Pons (tissue), 1 donor: ENCODE data around the gene OSM.

Experiments
- DNase-seq: peaks from one replicate; pipeline ENCODE4 v3.0.0-alpha.2; 2016; ENCODE audit warnings: low spot score

Gene OSM

GRCh38 chr22:30297991-30298701, 31.5 kb upstream of the OSM start:
- DNase-seq = no peak

GRCh38 chr22:30297276-30297990, 30.8 kb upstream of the OSM start:
- DNase-seq = no peak

GRCh38 chr22:30296833-30297232, 30.2 kb upstream of the OSM start:
- DNase-seq = no peak

DNA sequence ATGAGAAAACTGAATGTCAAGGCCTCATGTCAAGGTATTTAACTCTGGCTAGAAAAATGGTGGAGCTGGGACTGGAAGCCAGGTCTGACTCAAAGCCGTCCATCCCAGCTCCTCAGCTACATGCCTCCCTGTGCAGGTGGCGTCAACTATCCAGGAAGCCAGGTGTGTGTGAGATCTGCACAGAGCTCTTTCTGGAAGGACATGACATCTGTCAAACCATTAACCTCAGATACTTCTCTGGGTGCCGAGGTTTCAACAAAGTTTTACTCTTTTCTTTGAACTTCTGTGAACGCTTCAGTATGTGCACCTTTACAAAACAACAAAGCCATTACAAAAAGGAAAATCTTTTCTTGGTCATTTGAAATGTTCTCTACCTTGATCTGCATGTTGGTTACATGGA, 29.7 kb upstream of the OSM start:
- DNase-seq = no peak

GRCh38 chr22:30295576-30295975, 28.9 kb upstream of the OSM start:
- DNase-seq = no peak

DNA sequence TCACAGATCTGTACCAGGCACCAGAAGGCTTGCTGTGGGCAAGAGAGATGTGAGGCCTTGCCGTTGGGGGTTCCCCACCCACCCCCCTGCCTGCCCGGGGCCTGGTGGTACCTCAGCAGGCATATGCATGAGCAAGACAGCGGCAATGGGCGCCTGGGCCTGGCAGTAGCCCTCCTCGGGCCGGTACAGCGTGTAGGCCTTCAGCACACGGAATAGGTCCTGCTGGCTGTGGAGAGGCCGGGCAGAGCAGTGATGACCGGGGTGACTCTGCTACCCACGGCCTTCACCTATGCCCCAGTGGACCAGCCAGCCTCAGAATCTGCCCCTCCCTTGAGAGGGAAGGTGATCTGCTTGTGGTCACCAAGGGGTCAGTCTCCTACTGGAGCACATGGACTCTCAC, 28.2 kb upstream of the OSM start:
- DNase-seq = no peak

DNA sequence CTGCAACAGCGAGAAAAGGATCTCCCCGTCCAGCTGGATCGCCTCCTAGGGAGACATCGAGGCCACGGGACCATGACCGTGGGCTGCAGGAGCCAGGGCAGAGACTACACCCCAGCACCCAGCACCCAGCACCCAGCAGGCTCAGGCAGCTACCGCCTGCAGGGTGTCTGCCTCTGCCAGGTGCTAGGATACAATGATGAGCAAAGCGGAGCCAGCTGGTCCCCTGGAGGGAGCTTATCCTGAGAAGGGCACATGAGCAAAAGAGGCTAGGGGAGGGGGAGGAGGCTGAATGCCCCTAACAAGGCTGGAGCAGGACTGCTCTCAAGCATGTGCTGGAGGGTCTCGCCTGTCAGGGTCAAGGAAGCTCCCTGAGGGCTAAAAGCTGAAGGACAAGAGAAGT, 27.4 kb upstream of the OSM start:
- DNase-seq = no peak

- no peak for DNase-seq
These were observed 26.4 kb upstream of the OSM start for GRCh38 chr22:30293026-30293425.

- no peak for DNase-seq
These were observed 25.7 kb upstream of the OSM start for GRCh38 chr22:30292069-30292970.

DNA sequence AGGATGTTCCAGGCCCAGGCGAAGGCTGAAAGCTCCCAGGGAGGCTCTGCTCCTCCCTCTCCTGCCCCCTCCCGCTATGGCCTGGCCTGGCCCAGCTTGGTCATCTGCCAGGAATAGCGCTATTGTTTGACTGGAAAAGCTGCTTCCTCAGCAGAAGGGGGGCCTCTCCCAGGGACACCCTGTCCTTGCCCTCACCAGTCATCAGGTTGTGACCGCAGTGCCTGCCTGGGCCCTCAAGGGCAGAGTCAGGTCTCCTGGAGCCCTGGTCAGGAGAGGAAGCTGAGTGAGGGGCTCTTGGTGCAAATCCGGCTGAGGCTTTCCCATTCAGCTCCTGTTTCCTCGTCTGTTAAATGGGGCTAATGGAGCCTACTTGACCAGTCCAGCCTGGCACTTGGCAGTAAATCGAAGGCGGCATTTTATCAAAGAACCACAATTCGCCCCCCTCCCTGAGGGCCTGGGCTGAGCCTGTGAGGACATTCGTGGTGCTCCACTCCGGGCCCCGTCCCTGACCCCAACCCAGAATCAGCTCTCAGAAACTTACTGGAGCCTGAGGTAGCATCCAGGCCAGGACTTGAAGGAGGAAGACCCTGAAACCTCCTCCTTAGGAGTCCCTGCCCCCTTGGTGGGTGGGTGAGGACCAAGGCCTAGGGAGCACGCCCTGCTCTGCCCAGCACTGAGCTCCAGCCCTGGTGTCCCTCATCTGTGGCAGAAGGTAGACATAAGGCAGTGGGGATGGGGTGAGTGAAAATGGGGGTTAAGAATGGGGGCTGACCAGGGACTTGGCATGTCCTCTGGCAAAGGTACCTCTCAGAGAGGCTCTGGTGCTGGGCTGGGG, 24.6 kb upstream of the OSM start:
- peak; percentile 88 for DNase-seq

DNA sequence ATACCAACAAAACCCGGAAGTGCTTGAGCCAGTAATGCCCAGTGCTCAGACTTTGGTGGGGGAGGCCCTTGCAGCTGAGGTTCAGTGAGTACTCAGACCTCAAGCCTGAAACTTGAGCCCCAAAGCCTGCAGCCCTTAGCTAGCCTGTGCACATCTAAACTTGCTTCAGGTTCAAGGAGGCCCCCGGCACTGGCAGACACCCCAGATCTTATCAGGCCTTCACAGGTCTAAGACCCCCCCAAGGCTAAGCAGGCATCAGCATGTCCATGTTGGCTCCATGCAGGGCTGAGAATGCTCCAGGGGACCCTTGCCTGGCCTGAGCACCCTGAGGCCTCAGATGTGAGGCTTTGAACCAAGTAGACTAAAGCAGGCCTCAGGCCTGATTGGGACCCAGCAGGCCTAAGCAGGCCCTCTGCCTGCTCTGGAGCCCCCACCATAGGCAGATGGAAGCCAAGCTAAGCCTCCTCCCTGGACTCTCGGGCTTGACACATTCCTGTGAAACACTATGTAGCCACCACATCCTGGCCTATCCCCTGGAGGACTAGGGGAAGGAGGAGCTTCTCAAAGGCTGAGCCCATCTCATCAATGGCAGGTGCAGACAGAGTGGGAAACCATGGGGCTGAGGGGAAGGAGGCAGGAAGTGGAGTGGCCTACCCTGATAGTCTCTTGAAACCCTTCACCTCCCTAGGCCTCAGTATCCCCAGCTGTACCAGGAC, 23.8 kb upstream of the OSM start:
- no peak for DNase-seq

GRCh38 chr22:30289980-30290313, 23.3 kb upstream of the OSM start:
- no peak for DNase-seq

DNA sequence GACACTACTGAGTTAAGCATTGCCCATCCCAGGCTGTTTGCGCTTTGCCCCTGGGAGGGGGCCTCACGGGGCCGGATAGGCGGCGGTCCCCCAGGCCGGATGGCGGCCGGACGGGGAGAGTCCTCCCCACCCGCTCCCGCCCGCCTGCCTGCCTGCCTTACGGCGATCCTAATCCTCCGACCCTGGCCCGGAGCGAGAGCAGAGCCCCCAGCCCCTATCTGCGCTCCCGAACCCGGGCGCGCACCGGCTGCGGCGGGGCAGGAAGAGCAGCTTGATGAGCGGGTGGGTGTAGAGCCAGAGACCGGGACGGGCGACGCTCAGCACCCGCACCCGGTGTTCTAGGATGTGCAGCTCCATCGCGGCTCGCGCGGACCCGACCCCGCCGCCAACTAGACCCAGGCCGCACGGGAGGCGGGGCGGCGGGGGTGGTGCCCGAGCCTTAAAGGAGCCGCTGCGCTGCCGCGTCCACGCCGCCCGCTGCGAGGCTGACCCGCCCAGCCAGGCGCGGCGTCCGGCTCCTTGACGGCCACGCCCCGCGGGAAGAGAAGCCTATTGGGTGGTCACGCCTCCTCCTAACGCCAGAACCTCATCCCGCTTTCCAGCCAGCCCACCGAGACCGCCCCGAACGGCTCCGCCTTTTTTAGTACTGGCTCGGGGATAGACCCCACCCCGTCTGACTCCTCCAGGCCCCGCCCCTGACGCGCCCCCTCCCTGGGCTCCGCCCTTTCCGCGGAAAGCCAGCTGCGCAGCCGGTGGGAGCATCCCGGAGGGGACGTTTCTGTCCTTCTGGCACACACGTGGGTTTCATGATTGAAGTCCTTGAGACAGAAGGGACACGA, 22.7 kb upstream of the OSM start, which contains the start of gene CASTOR1:
TSS of gene CASTOR1 (minus strand) at position 365 of the 839 bp plus-strand sequence. CDS start at position 357, 8 bp downstream.
- peak; percentile 93 for DNase-seq

- DNase-seq = no peak
These were observed 21.9 kb upstream of the OSM start for GRCh38 chr22:30288419-30289140.

DNA sequence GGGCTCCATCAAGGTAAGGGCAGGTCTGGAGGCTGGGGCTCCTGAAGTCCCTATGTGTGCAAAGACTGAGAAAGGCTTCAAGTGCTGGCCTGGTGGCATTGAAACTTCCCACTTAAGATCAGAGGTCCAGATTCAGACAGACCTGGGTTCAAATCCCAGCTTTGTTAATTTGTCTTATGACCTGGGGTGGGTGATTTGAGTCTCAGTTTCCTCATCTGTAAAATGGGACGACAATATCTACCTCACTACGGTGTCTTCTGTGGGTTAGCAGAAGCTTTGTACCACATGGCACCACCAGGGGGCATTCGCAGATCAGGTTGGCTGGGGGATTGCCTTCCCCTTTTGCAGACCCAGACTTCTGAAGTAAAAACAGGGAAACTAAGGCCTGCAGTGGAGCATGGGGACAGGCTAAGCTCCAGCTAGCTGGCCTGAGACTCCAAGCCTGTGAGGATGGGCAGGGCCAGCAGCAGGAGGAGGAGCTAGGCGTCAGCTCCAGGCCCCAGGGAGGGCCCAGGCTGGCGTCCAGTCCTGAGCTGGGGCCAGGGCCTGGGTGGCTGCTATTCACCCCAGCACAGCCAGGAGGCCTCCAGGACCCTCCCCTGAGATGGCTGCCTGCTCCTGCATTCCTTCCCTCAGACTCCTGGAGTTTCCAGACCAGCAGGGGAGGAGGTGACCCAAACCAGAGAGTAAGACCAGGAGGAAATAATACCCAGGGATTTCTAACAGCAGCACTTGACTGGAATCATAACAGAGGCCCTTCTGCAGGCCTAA, 21.2 kb upstream of the OSM start:
- DNase-seq = peak; percentile 87

DNA sequence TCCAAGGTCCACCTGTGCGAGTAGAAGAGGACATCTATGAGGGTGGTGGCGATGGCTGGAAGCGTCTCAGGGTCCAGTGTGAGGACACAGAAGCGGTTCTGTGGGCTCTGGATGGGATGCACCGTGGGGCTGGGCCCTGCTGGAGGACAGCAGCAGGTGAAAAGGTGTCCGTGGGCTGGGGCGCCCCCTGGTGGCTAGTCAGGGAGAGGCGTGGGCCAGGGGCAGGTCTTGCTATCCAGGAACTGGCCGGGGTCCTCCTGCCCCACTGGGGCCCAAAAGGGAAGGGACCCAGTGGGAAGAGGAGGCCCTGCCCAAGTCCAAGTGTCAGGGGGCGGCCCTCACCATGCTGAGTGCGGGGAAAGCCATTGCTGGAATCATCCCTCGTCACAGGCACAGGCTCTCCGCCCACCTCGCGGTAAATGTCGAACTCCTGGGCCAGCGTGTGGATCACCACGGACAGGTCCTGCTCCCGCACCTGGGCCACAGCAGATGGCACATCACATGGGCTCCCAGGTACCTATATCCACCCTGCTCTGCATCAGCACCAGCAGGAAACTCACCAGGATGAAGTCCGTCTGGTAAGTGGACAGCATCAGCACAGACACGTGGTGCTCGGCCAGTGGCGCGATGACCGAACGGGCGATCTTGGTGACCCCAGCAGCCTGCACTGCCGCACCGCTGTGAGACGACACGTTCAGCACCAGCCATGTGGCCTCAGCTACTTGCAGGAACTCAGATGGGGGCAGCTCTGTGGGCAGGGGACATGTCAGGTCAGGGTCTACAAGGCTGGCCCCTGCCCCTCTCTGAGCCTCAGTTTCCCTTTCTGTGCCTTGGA, 20.4 kb upstream of the OSM start:
- DNase-seq = no peak

GRCh38 chr22:30286331-30286730, 19.7 kb upstream of the OSM start:
- DNase-seq = no peak

DNA sequence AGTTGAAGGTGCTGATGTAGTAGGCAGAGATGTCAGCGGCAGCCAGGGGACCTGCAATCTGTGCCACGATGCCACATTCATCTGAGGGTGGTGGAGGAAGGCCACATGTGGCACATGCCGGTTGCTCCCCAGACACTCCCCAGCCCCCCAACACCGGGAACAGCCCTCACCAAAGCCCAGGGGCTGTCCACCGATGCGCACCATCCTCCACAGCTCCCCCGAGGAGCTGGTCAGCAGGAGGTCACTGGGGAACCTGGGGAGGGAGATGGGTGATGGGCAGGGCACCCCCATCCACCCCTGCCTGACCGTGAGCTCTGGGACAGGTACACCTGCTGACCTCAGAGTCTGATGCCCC, 19.2 kb upstream of the OSM start:
- DNase-seq = no peak
